Heart left ventricle (tissue), 16 donors: Measurements from ENCODE around the gene SFXN4. TPM values are rescaled to one million over a fixed set of nuclear protein-coding genes. Genes with fewer than 3 reads are reported as not detected.

Experiments used
- ATAC-seq, 4 donors: fragments of 200-7000 bp; cut with Tn5 transposase; one replicate each; pipeline ENCODE4 v1.9.1; 2020 to 2022; ENCODE audit warnings: moderate library complexity in 4 of 4, mild to moderate bottlenecking in 3 of 4, moderate number of reproducible peaks in 1 of 4
- DNase-seq, 5 donors: peaks; one replicate each; pipeline ENCODE4 v3.0.0-alpha.2; 2020
- H3K27ac ChIP-seq, 12 donors: fragments of 200-600 bp; sonication (generic) in 4 of 12; one replicate each; pipeline versions ENCODE4 v1.5.0 to v1.8.0; 2016 to 2022; ENCODE audit warnings: mild to moderate bottlenecking in 2 of 12
- H3K27me3 ChIP-seq, 9 donors: fragments of 200-600 bp; sonication (generic) in 2 of 9; one replicate each; pipeline versions ENCODE4 v1.5.1 to v1.8.0; 2016 to 2022; ENCODE audit warnings: mild to moderate bottlenecking in 3 of 9
- H3K36me3 ChIP-seq, 9 donors: fragments of 200-600 bp; sonication (generic) in 2 of 9; one replicate each; pipeline versions ENCODE4 v1.5.0 to v1.8.0; 2018 to 2022; ENCODE audit warnings: mild to moderate bottlenecking in 2 of 9
- H3K4me1 ChIP-seq, 12 donors: fragments of 200-600 bp; sonication (generic) in 4 of 12; one replicate each; pipeline versions ENCODE4 v1.5.0 to v1.8.0; 2016 to 2022; ENCODE audit warnings: mild to moderate bottlenecking in 3 of 12
- H3K4me3 ChIP-seq, 12 donors: fragments of 200-600 bp; sonication (generic) in 4 of 12; one replicate each; pipeline versions ENCODE4 v1.5.0 to v1.8.0; 2017 to 2022; ENCODE audit warnings: mild to moderate bottlenecking in 9 of 12, moderate library complexity in 4 of 12
- H3K9me3 ChIP-seq, 12 donors: fragments of 200-600 bp; sonication (generic) in 4 of 12; one replicate each; pipeline versions ENCODE4 v1.5.0 to v1.8.0; 2016 to 2022; ENCODE audit warnings: mild to moderate bottlenecking in 1 of 12
- POLR2A ChIP-seq, 2 donors: fragments of 450-650 bp; IDR thresholded peaks; one replicate each; pipeline ENCODE4 v1.6.1; 2017; ENCODE audit warnings: antibody characterized with exemption in 2 of 2, mild to moderate bottlenecking in 2 of 2, moderate library complexity in 2 of 2
- WGBS, 4 donors: extraction: QIAGEN DNeasy Blood & Tissue Kit in 2 of 4; methylation state at CpG; one replicate each; pipeline versions ENCODE4 v1.1.5 to v1.1.7; 2013 to 2018; 5-methylcytosine and 5-hydroxymethylcytosine counted together
- intact Hi-C, 10 donors: fragments of 100-400 bp; cut with DNase I; formaldehyde crosslinking; loops; one replicate each; pipeline versions ENCODE4 v1.11.1 to v1.14.2; 2022
- polyA plus RNA-seq, 2 donors: library from polyadenylated mRNA; stranded (reverse); fragments of 200-250 nt; gene quantifications; one replicate each; pipeline ENCODE4 v1.2.3, GENCODE V29; 2013
- total RNA-seq, 9 donors: library from RNA; depleted of rRNA in 2 of 9; stranded (reverse); fragments of >200 nt in 2 of 9; fragmentation: NEBNext Ultra II Directional in 3 of 9; extraction: Animal tissue kit (Norgen Biotek cat#: 25700) in 3 of 9; gene quantifications; one replicate each; pipeline versions ENCODE4 v1.1.0 to v1.2.4, GENCODE V29; 2016 to 2023
- TF ChIP-seq, protein P1 (sequence below), 12 donors: fragments of 200-600 bp; sonication (generic) in 4 of 12; IDR thresholded peaks; one replicate each; pipeline versions ENCODE4 v1.5.0 to v1.8.0; 2018 to 2022; ENCODE audit warnings: antibody characterized with exemption in 12 of 12, mild to moderate bottlenecking in 5 of 12
- donor health status: ischemic (EF 13 %, LVEDD 7.1; RV severe dilation, severe dysfunction).
- donor health status: healthy with polysubstance abuse.
- donor health status: DM: no; HTN: yes; CAD: no.
- donor health status: DM: no; HTN: no; CAD: no.
- donor health status: ischemic (EF 25% LVEDD 6.9; RV normal size, moderate dysfunction).
- donor health status: ischemic (EF 25% LVEDD 5.7; RV mildly dilated, moderate dysfunction).
- donor health status: healthy.
- donor health status: DM: yes; HTN: yes; CAD: no.
- donor health status: ischemic (EF 35%, LVEDD 5.7; RV mildly dilated, moderate dysfunction).
- donor health status: nonischemic (EF 11% LVEDD 7.7; RV severe dilation, severe dysfunction).
- donor health status: DM: yes; HTN: yes; CAD: no.
- donor health status: PGD.
- donor health status: ischemic (EF 29% LVEDD 5.4; RV normal size, mild dysfunction).
- donor health status: nonischemic (EF 23%, LVEDD 6.1; RV moderate dilation, normal function).

Gene SFXN4
- total and polyA plus RNA-seq, 11 donors: 33.2 to 68.5 (median 42.8) TPM

GRCh38 chr10:119129721-119130120, 35.8 kb downstream of the SFXN4 start:
- WGBS, 4 donors: 94 to 96% (median 94%) methylated on average over 4 of the region's 4 CpGs
- H3K36me3 ChIP-seq: peaks cover 0 to 82% (median 68%) of the 10 kb centered on the region in 9 donors
- no peaks in the 10 kb centered on the region for H3K9me3 ChIP-seq
- H3K27me3 ChIP-seq: no peaks in the 10 kb centered on the region
- no peak for TF ChIP-seq POLR2A (IDR thresholded peaks at IDR 0.05)
- TF ChIP-seq, protein P1, sequence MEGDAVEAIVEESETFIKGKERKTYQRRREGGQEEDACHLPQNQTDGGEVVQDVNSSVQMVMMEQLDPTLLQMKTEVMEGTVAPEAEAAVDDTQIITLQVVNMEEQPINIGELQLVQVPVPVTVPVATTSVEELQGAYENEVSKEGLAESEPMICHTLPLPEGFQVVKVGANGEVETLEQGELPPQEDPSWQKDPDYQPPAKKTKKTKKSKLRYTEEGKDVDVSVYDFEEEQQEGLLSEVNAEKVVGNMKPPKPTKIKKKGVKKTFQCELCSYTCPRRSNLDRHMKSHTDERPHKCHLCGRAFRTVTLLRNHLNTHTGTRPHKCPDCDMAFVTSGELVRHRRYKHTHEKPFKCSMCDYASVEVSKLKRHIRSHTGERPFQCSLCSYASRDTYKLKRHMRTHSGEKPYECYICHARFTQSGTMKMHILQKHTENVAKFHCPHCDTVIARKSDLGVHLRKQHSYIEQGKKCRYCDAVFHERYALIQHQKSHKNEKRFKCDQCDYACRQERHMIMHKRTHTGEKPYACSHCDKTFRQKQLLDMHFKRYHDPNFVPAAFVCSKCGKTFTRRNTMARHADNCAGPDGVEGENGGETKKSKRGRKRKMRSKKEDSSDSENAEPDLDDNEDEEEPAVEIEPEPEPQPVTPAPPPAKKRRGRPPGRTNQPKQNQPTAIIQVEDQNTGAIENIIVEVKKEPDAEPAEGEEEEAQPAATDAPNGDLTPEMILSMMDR (IDR thresholded peaks at IDR 0.05): no peak
- H3K27ac ChIP-seq: peak overlapping the region in 1 of 12 donors; percentile 96
- DNase-seq (no peak), ATAC-seq (no peak)
- no peak overlapping the region for H3K4me3 ChIP-seq
- intact Hi-C loops: no loop called here
- peaks cover 0 to 53% (median 0%) of the 10 kb centered on the region in 12 donors for H3K4me1 ChIP-seq

GRCh38 chr10:119125942-119126341, 39.6 kb downstream of the SFXN4 start:
- H3K27ac ChIP-seq: no peak overlapping the region
- H3K4me3 ChIP-seq: no peak overlapping the region
- ATAC-seq: no peak
- TF ChIP-seq, protein P1 (IDR thresholded peaks at IDR 0.05): no peak
- no peak for TF ChIP-seq POLR2A (IDR thresholded peaks at IDR 0.05)
- WGBS, 4 donors: 95 to 99% (median 97%) methylated on average over 2 of the region's 2 CpGs
- intact Hi-C loops: no loop called here
- no peaks in the 10 kb centered on the region for H3K27me3 ChIP-seq
- peaks cover 0 to 99% (median 84%) of the 10 kb centered on the region in 9 donors for H3K36me3 ChIP-seq
- no peak for DNase-seq
- peaks cover 0 to 18% (median 0%) of the 10 kb centered on the region in 12 donors for H3K4me1 ChIP-seq
- H3K9me3 ChIP-seq: no peaks in the 10 kb centered on the region

DNA sequence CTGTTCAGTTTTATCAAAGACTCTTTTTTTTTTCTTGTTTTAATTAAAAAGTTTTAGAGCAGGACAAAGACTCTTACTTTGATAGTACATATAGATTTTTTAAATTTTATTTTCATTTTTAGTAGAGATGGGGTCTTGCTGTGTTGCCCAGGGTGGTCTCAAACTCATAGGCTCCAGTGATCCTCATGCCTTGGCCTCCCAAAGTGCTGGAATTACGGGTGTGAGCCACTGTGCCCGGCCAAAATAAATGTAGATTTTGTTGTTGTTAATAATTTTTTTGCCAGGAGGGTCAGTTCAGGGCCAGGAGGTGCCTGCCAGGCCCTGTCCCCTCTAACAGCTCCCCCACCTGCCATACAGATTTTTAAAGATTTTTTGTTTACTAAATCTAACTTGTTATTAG, 44.6 kb downstream of the SFXN4 start:
- no peaks in the 10 kb centered on the region for H3K9me3 ChIP-seq
- H3K27me3 ChIP-seq: no peaks in the 10 kb centered on the region
- ATAC-seq: no peak
- H3K4me3 ChIP-seq: no peak overlapping the region
- WGBS, 4 donors: 94 to 99% (median 96%) methylated on average over 2 of the region's 2 CpGs
- DNase-seq: no peak
- peaks cover 0 to 15% (median 2%) of the 10 kb centered on the region in 12 donors for H3K4me1 ChIP-seq
- intact Hi-C loops: no loop called here
- peaks cover 0 to 96% (median 86%) of the 10 kb centered on the region in 9 donors for H3K36me3 ChIP-seq
- H3K27ac ChIP-seq: peak overlapping the region; percentile 0 to 78 (median 63)
- no peak for TF ChIP-seq POLR2A (IDR thresholded peaks at IDR 0.05)
- TF ChIP-seq, protein P1 (IDR thresholded peaks at IDR 0.05): no peak

- peaks cover 0 to 15% (median 2%) of the 10 kb centered on the region in 12 donors for H3K4me1 ChIP-seq
- intact Hi-C loops: no loop called here
- H3K4me3 ChIP-seq: no peak overlapping the region
- WGBS, 4 donors: 53 to 67% (median 60%) methylated on average over 4 of the region's 4 CpGs
- TF ChIP-seq, protein P1 (IDR thresholded peaks at IDR 0.05): no peak
- no peak for TF ChIP-seq POLR2A (IDR thresholded peaks at IDR 0.05)
- H3K36me3 ChIP-seq: peaks cover 0 to 92% (median 81%) of the 10 kb centered on the region in 9 donors
- no peaks in the 10 kb centered on the region for H3K9me3 ChIP-seq
- no peak for DNase-seq
- H3K27me3 ChIP-seq: no peaks in the 10 kb centered on the region
- peak overlapping the region; percentile 0 to 78 (median 63) for H3K27ac ChIP-seq
- ATAC-seq: peak; percentile 71 to 88 (median 82)
Measured at GRCh38 chr10:119120413-119120867, 45.1 kb downstream of the SFXN4 start.
